Small intestine (tissue), 7 donors: ENCODE data around the gene DDX20. TPM values are rescaled to one million over a fixed set of nuclear protein-coding genes. Genes with fewer than 3 reads are reported as not detected.

Source experiments
- DNase-seq, 2 donors: peaks; one replicate each; pipeline versions ENCODE4 v3.0.0 to v3.0.0-alpha.2; 2013
- FAIRE-seq: peaks from 2 replicates; lab custom pipeline; 2012; peaks lifted over from hg19 to GRCh38; lab: Jason Lieb, UNC
- H3K27ac ChIP-seq, 3 donors: one replicate each; pipeline ENCODE4 v1.5.1; 2013; ENCODE audit warnings: low read length in 2 of 3, mild to moderate bottlenecking in 2 of 3, control low read depth in 1 of 3, inconsistent platforms in 1 of 3, low read depth in 1 of 3, moderate library complexity in 1 of 3
- H3K27me3 ChIP-seq, 3 donors: one replicate each; pipeline ENCODE4 v1.6.1; 2013; ENCODE audit warnings: low read length in 3 of 3, inconsistent platforms in 1 of 3; ENCODE audit not compliant: control insufficient read depth in 3 of 3, insufficient read depth in 3 of 3
- H3K36me3 ChIP-seq, 3 donors: one replicate each; pipeline ENCODE4 v1.6.1; 2013; ENCODE audit warnings: low read length in 3 of 3, inconsistent platforms in 1 of 3, low read depth in 1 of 3, mild to moderate bottlenecking in 1 of 3, moderate library complexity in 1 of 3; ENCODE audit not compliant: control insufficient read depth in 3 of 3, insufficient read depth in 2 of 3
- H3K4me1 ChIP-seq, 3 donors: one replicate each; pipeline ENCODE4 v1.6.1; 2013; ENCODE audit warnings: low read length in 2 of 3, inconsistent platforms in 1 of 3, low read depth in 1 of 3, mild to moderate bottlenecking in 1 of 3, moderate library complexity in 1 of 3; ENCODE audit not compliant: control insufficient read depth in 3 of 3, insufficient read depth in 2 of 3
- H3K4me3 ChIP-seq, 3 donors: one replicate each; pipeline ENCODE4 v1.5.1; 2013; ENCODE audit warnings: low read length in 3 of 3, control low read depth in 1 of 3, inconsistent platforms in 1 of 3, low read depth in 1 of 3, mild to moderate bottlenecking in 1 of 3, moderate library complexity in 1 of 3
- H3K9me3 ChIP-seq, 2 donors: one replicate each; pipeline ENCODE4 v1.6.1; 2013; ENCODE audit warnings: low read depth in 1 of 2, low read length in 1 of 2; ENCODE audit not compliant: control insufficient read depth in 2 of 2, insufficient read depth in 1 of 2
- WGBS, 3 donors: extraction: QIAGEN DNeasy Blood & Tissue Kit; methylation state at CpG; one replicate each; pipeline ENCODE4 v1.1.7; 2013; 5-methylcytosine and 5-hydroxymethylcytosine counted together
- polyA plus RNA-seq, 4 donors: library from polyadenylated mRNA; stranded (reverse) in 3 of 4; unstranded in 1 of 4; fragments of 200-250 nt in 3 of 4; fragments of 120-200 nt in 1 of 4; gene quantifications; one replicate each; pipeline versions ENCODE4 v1.2.1 to v1.2.3, GENCODE V29; 2013
- donor health status: healthy with polysubstance abuse.
- donor health status: control.
- donor health status: control.
- donor health status: Bipolar disorder and iron deficiency.
- donor health status: healthy.

DDX20 gene
- polyA plus RNA-seq, 4 donors = 3.0 to 12.5 (median 4.9) TPM

- no peaks in the 10 kb centered on the region for H3K9me3 ChIP-seq
- H3K27ac ChIP-seq = no peak overlapping the region
- peaks cover 0 to 2% (median 0%) of the 10 kb centered on the region in 3 donors for H3K27me3 ChIP-seq
- H3K4me3 ChIP-seq = no peak overlapping the region
- no peaks in the 10 kb centered on the region for H3K36me3 ChIP-seq
- DNase-seq (no peak), FAIRE-seq (no peak)
- H3K4me1 ChIP-seq = no peaks in the 10 kb centered on the region
- WGBS, 3 donors = 40 to 84% (median 53%) methylated on average over 1 of the region's 1 CpG
Observed at GRCh38 chr1:111777301-111777700, 21.6 kb downstream of the DDX20 start.

GRCh38 chr1:111778066-111778465 lies 22.4 kb downstream of the DDX20 start:
- Histone ChIP-seq H3K27me3 (peaks cover 0 to 6% (median 0%) of the 10 kb centered on the region in 3 donors), H3K9me3 (no peaks in the 10 kb centered on the region), H3K4me1 (no peaks in the 10 kb centered on the region), H3K4me3 (no peak overlapping the region), H3K27ac (no peak overlapping the region), H3K36me3 (no peaks in the 10 kb centered on the region)
- DNase-seq (no peak), FAIRE-seq (no peak)
- 80 to 86% (median 85%) methylated on average over 6 of the region's 6 CpGs for WGBS, 3 donors

GRCh38 chr1:111778541-111779051 lies 22.9 kb downstream of the DDX20 start:
- 64 to 74% (median 72%) methylated on average over 2 of the region's 2 CpGs for WGBS, 3 donors
- Histone ChIP-seq H3K27ac (no peak overlapping the region), H3K9me3 (no peaks in the 10 kb centered on the region), H3K4me1 (no peaks in the 10 kb centered on the region), H3K27me3 (peaks cover 0 to 6% (median 0%) of the 10 kb centered on the region in 3 donors), H3K36me3 (no peaks in the 10 kb centered on the region), H3K4me3 (no peak overlapping the region)
- FAIRE-seq = no peak
- DNase-seq = no peak

GRCh38 chr1:111779546-111779945 lies 23.8 kb downstream of the DDX20 start:
- 84 to 92% (median 91%) methylated on average over 2 of the region's 2 CpGs for WGBS, 3 donors
- no peaks in the 10 kb centered on the region for H3K9me3 ChIP-seq
- no peaks in the 10 kb centered on the region for H3K4me1 ChIP-seq
- H3K27ac ChIP-seq = no peak overlapping the region
- DNase-seq (no peak), FAIRE-seq (no peak)
- H3K27me3 ChIP-seq = peaks cover 0 to 6% (median 0%) of the 10 kb centered on the region in 3 donors
- no peak overlapping the region for H3K4me3 ChIP-seq
- H3K36me3 ChIP-seq = no peaks in the 10 kb centered on the region

GRCh38 chr1:111784273-111784901 lies 28.7 kb downstream of the DDX20 start:
- DNase-seq (no peak), FAIRE-seq (no peak)
- H3K9me3 ChIP-seq = no peaks in the 10 kb centered on the region
- no peak overlapping the region for H3K27ac ChIP-seq
- no peaks in the 10 kb centered on the region for H3K36me3 ChIP-seq
- H3K4me1 ChIP-seq = no peaks in the 10 kb centered on the region
- H3K27me3 ChIP-seq = peaks cover 0 to 10% (median 0%) of the 10 kb centered on the region in 3 donors
- WGBS, 3 donors = 56 to 67% (median 63%) methylated on average over 4 of the region's 4 CpGs
- no peak overlapping the region for H3K4me3 ChIP-seq

- DNase-seq = no peak
- Histone ChIP-seq H3K27me3 (peaks cover 0 to 10% (median 0%) of the 10 kb centered on the region in 3 donors), H3K4me1 (no peaks in the 10 kb centered on the region), H3K4me3 (no peak overlapping the region), H3K9me3 (no peaks in the 10 kb centered on the region), H3K36me3 (no peaks in the 10 kb centered on the region), H3K27ac (no peak overlapping the region)
- WGBS, 3 donors = 84 to 87% (median 86%) methylated on average over 9 of the region's 9 CpGs
- FAIRE-seq = no peak
Observed at GRCh38 chr1:111786669-111787207, 31.0 kb downstream of the DDX20 start.

GRCh38 chr1:111789142-111789541 lies 33.4 kb downstream of the DDX20 start:
- 65 to 78% (median 74%) methylated on average over 5 of the region's 5 CpGs for WGBS, 3 donors

GRCh38 chr1:111789666-111790316 lies 34.1 kb downstream of the DDX20 start:
- DNase-seq = no peak
- no peaks in the 10 kb centered on the region for H3K36me3 ChIP-seq
- WGBS, 3 donors = 81 to 92% (median 90%) methylated on average over 2 of the region's 2 CpGs

More at GRCh38 chr1:111789142-111789541, 33.4 kb downstream of the DDX20 start:
- Histone ChIP-seq H3K27me3 (peaks cover 0 to 4% (median 0%) of the 10 kb centered on the region in 3 donors), H3K27ac (no peak overlapping the region), H3K4me1 (no peaks in the 10 kb centered on the region), H3K36me3 (no peaks in the 10 kb centered on the region), H3K4me3 (no peak overlapping the region), H3K9me3 (no peaks in the 10 kb centered on the region)
- DNase-seq = no peak
- FAIRE-seq = no peak

More at GRCh38 chr1:111789666-111790316, 34.1 kb downstream of the DDX20 start:
- no peaks in the 10 kb centered on the region for H3K4me1 ChIP-seq
- no peak overlapping the region for H3K4me3 ChIP-seq
- H3K27ac ChIP-seq = no peak overlapping the region
- no peak for FAIRE-seq
- H3K9me3 ChIP-seq = no peaks in the 10 kb centered on the region
- H3K27me3 ChIP-seq = peaks cover 0 to 4% (median 0%) of the 10 kb centered on the region in 3 donors
